Right lobe of liver (tissue), 4 donors: Measurements from ENCODE around the gene GRM5.
"Not testable (repeated sequence)": the region's sequence is repeated elsewhere in the genome, so short reads cannot be mapped to it uniquely, and the experiment has no call there.

ENCODE experiments used
- POLR2A ChIP-seq: fragments of 450-650 bp; IDR thresholded peaks from one replicate; pipeline ENCODE4 v1.6.1; 2017; ENCODE audit warnings: antibody characterized with exemption, mild to moderate bottlenecking
- TF ChIP-seq, protein P1 (sequence below), 4 donors: fragments of 200-600 bp in 3 of 4; fragments of 450-650 bp in 1 of 4; IDR thresholded peaks; one replicate each; pipeline versions ENCODE4 v1.5.1 to v1.8.0; 2016 to 2022; ENCODE audit warnings: antibody characterized with exemption in 4 of 4, mild to moderate bottlenecking in 2 of 4
- donor health status: DM: no; HTN: no; CAD: no.
- donor health status: DM: no; HTN: no; CAD: no.
- donor health status: DM: no; HTN: yes; CAD: no.

DNA sequence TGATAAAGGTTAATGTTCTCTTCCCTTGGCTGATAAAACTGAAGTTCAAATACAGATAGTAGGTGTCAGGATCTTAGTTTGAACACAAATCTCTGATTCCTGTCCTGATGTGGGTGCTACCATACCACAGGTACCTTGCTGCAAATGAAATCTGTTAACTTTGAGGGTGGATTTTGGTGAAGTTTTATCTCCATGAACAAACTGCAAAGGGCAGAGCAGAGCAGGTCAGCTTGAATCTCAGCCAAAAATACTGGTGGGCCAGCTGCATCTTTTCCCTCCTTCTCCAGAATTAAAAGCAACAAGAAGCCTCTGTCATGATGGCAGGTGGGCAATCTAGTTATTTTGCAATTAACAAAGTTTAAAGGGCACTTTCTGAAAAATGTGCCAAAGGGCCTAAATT lies 214.2 kb downstream of the GRM5 start:
- TF ChIP-seq, protein P1, sequence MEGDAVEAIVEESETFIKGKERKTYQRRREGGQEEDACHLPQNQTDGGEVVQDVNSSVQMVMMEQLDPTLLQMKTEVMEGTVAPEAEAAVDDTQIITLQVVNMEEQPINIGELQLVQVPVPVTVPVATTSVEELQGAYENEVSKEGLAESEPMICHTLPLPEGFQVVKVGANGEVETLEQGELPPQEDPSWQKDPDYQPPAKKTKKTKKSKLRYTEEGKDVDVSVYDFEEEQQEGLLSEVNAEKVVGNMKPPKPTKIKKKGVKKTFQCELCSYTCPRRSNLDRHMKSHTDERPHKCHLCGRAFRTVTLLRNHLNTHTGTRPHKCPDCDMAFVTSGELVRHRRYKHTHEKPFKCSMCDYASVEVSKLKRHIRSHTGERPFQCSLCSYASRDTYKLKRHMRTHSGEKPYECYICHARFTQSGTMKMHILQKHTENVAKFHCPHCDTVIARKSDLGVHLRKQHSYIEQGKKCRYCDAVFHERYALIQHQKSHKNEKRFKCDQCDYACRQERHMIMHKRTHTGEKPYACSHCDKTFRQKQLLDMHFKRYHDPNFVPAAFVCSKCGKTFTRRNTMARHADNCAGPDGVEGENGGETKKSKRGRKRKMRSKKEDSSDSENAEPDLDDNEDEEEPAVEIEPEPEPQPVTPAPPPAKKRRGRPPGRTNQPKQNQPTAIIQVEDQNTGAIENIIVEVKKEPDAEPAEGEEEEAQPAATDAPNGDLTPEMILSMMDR (IDR thresholded peaks at IDR 0.05), result not testable (repeated sequence)
- not testable (repeated sequence) for TF ChIP-seq POLR2A
